ENCODE measurements around the gene CPNE4. TPM values are rescaled to one million over a fixed set of nuclear protein-coding genes. Genes with fewer than 3 reads are reported as not detected.

The CPNE4 gene
- total RNA-seq, 2 donors from 2014 or later: 1.7 to 2.5 TPM

DNA sequence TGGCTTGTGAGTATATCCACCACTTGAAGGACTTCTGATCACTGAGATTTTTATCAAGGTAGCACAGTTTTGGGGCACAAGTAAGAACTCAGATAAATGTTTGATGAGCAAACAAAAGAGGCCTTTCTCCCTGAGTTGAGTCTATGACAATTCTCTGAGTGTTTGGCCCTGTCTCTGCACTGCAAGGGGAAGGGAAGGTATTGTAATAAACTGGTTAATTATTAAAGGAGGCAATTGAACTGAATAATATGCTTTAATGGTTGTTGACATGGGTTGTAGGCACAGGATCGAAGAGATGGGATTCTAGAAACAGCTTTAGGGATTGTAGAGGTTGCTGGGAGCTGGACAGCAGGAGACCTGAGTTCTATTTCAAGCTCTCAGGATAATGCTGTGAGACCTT is 437.0 kb downstream of the CPNE4 start:
- no peak overlapping the region for H3K4me3 Mint-ChIP-seq
- H3K9me3 Mint-ChIP-seq: no peaks in the 10 kb centered on the region
- H3K27me3 ChIP-seq (ENCODE audit: control insufficient read depth, insufficient read depth, low read length, poor library complexity, severe bottlenecking): no peaks in the 10 kb centered on the region
- no peaks in the 10 kb centered on the region for H3K36me3 Mint-ChIP-seq (ENCODE audit: low read depth)
- no peaks in the 10 kb centered on the region for H3K9me3 ChIP-seq (ENCODE audit: control insufficient read depth, low read length)
- H3K4me1 Mint-ChIP-seq: peaks cover 14% of the 10 kb centered on the region
- H3K36me3 ChIP-seq (ENCODE audit: control insufficient read depth, insufficient read depth, low read length): no peaks in the 10 kb centered on the region
- H3K9ac ChIP-seq (ENCODE audit: extremely low read depth, low read length, poor library complexity, severe bottlenecking): no peak overlapping the region
- H3K4me3 ChIP-seq (ENCODE audit: low read length): no peak overlapping the region
- H3K27ac Mint-ChIP-seq: no peak overlapping the region
- DNase-seq: no peak
- no peaks in the 10 kb centered on the region for H3K27me3 Mint-ChIP-seq (ENCODE audit: insufficient read depth)
- WGBS, 2 experiments (ENCODE audit: insufficient coverage in 1 of 2, insufficient read length in 1 of 2): 90 to 94% methylated on average over 1 of the region's 1 CpG
- TF ChIP-seq, protein P1, sequence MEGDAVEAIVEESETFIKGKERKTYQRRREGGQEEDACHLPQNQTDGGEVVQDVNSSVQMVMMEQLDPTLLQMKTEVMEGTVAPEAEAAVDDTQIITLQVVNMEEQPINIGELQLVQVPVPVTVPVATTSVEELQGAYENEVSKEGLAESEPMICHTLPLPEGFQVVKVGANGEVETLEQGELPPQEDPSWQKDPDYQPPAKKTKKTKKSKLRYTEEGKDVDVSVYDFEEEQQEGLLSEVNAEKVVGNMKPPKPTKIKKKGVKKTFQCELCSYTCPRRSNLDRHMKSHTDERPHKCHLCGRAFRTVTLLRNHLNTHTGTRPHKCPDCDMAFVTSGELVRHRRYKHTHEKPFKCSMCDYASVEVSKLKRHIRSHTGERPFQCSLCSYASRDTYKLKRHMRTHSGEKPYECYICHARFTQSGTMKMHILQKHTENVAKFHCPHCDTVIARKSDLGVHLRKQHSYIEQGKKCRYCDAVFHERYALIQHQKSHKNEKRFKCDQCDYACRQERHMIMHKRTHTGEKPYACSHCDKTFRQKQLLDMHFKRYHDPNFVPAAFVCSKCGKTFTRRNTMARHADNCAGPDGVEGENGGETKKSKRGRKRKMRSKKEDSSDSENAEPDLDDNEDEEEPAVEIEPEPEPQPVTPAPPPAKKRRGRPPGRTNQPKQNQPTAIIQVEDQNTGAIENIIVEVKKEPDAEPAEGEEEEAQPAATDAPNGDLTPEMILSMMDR (conservative IDR thresholded peaks at IDR 0.05): no peak
- peaks cover 4% of the 10 kb centered on the region for H3K4me1 ChIP-seq (ENCODE audit: control insufficient read depth, insufficient read depth, low read length)
- H3K27ac ChIP-seq (ENCODE audit: low read depth, low read length): no peak overlapping the region

DNA sequence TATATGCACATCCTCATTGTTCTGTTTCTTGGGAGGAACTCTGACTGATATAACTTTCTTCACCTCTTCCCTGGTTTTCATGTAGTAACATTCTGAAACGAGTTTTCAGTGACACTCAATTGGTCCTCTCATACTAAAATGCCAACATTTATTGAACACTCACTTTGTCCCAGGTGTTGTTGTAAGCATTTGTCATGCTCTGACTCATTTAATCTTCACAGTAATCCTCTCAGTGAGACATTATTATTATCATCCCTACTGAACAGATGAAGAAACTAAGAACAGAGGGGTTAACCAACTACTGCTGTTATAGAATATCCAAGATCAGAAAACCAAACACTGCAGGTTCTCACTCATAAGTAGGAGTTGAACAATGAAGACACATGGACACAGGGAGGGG is 437.9 kb downstream of the CPNE4 start:
- 84% methylated on average over 1 of the region's 1 CpG; no CpG with 5 or more reads in 1 of the 2 experiments for WGBS, 2 experiments (ENCODE audit: insufficient coverage in 1 of 2, insufficient read length in 1 of 2)
- Histone ChIP-seq H3K27ac (ENCODE audit: low read depth, low read length) (no peak overlapping the region), H3K4me1 (ENCODE audit: control insufficient read depth, insufficient read depth, low read length) (peaks cover under 1% of the 10 kb centered on the region), H3K27me3 (ENCODE audit: control insufficient read depth, insufficient read depth, low read length, poor library complexity, severe bottlenecking) (no peaks in the 10 kb centered on the region), H3K4me3 (ENCODE audit: low read length) (no peak overlapping the region), H3K36me3 (ENCODE audit: control insufficient read depth, insufficient read depth, low read length) (no peaks in the 10 kb centered on the region), H3K9ac (ENCODE audit: extremely low read depth, low read length, poor library complexity, severe bottlenecking) (no peak overlapping the region), H3K9me3 (ENCODE audit: control insufficient read depth, low read length) (no peaks in the 10 kb centered on the region)
- Mint-ChIP-seq H3K4me3 (no peak overlapping the region), H3K27me3 (ENCODE audit: insufficient read depth) (no peaks in the 10 kb centered on the region), H3K9me3 (no peaks in the 10 kb centered on the region), H3K36me3 (ENCODE audit: low read depth) (no peaks in the 10 kb centered on the region), H3K4me1 (peaks cover 8% of the 10 kb centered on the region), H3K27ac (no peak overlapping the region)
- TF ChIP-seq, protein P1 (conservative IDR thresholded peaks at IDR 0.05): no peak
- no peak for DNase-seq

DNA sequence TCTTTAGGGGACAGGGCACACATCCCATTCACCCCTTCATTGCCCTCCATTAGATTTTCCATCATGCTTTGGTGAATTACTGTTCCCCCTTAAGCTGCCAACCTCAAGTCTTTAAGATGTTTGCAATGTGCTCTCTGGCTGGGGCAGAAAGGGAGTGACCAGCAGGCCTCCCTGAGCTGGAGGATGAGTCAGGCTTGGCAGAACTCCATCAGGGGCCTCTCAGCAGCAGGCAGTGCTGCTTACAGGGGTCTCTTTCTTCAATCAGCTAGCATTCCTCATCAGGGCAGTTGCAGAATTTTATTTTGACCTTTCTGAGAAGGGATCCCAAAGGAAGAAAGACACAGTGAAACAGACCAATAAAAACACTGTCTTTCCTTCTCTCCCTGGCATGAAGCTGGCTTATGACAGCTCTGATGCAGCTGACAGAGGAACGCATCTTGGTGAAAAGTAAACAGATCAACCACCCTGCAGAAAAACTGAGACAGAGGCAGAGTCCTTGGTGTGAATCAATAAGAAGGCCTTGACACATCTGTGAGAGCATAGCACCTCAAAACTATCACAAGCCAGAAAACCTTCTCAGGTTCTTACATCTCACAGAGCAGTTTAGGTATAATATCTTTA is 443.3 kb downstream of the CPNE4 start:
- no peaks in the 10 kb centered on the region for H3K9me3 Mint-ChIP-seq
- no peaks in the 10 kb centered on the region for H3K36me3 Mint-ChIP-seq (ENCODE audit: low read depth)
- Histone ChIP-seq H3K9ac (ENCODE audit: extremely low read depth, low read length, poor library complexity, severe bottlenecking) (no peak overlapping the region), H3K4me1 (ENCODE audit: control insufficient read depth, insufficient read depth, low read length) (no peaks in the 10 kb centered on the region), H3K27me3 (ENCODE audit: control insufficient read depth, insufficient read depth, low read length, poor library complexity, severe bottlenecking) (no peaks in the 10 kb centered on the region), H3K36me3 (ENCODE audit: control insufficient read depth, insufficient read depth, low read length) (no peaks in the 10 kb centered on the region), H3K9me3 (ENCODE audit: control insufficient read depth, low read length) (no peaks in the 10 kb centered on the region), H3K4me3 (ENCODE audit: low read length) (no peak overlapping the region), H3K27ac (ENCODE audit: low read depth, low read length) (no peak overlapping the region)
- TF ChIP-seq, protein P1 (conservative IDR thresholded peaks at IDR 0.05): no peak
- WGBS, 2 experiments (ENCODE audit: insufficient coverage in 1 of 2, insufficient read length in 1 of 2): 71 to 74% methylated on average over 1 of the region's 1 CpG
- no peak overlapping the region for H3K4me3 Mint-ChIP-seq
- no peaks in the 10 kb centered on the region for H3K4me1 Mint-ChIP-seq
- peak; percentile 53 for DNase-seq
- no peak overlapping the region for H3K27ac Mint-ChIP-seq
- H3K27me3 Mint-ChIP-seq (ENCODE audit: insufficient read depth): no peaks in the 10 kb centered on the region

Data from endodermal cell (in vitro differentiated cells).